GM12878 (cell line): ENCODE measurements around the gene SLC39A11. TPM values are rescaled to one million over a fixed set of nuclear protein-coding genes. Genes with fewer than 3 reads are reported as not detected.

Source experiments
- BCL11A ChIP-seq: IDR thresholded peaks from 2 replicates; pipeline ENCODE4 v1.6.1; 2011; ENCODE audit warnings: low read depth, low read length
- FOXM1 ChIP-seq: IDR thresholded peaks from 2 replicates; pipeline ENCODE4 v1.6.1; 2012; ENCODE audit warnings: low read depth, mild to moderate bottlenecking, inconsistent platforms, low read length, moderate library complexity
- IKZF2 ChIP-seq, 2 experiments: fragments of 450-650 bp; IDR thresholded peaks; 2 replicates each; pipeline ENCODE4 v1.6.1; 2017; ENCODE audit warnings: mild to moderate bottlenecking in 2 of 2, moderate library complexity in 2 of 2
- MYC ChIP-seq: IDR thresholded peaks from 2 replicates; pipeline ENCODE4 v1.6.1; 2011; ENCODE audit warnings: mild to moderate bottlenecking, low read length, moderate library complexity, inconsistent platforms; ENCODE audit not compliant: insufficient read depth, insufficient replicate concordance, insufficient read length, severe bottlenecking
- NBN ChIP-seq: fragments of 450-650 bp; IDR thresholded peaks from 2 replicates; pipeline ENCODE4 v1.6.1; 2016
- NR2F1 ChIP-seq: fragments of 450-650 bp; conservative IDR thresholded peaks from 2 replicates; pipeline ENCODE4 v1.6.1; 2017; ENCODE audit warnings: mild to moderate bottlenecking
- SMAD5 ChIP-seq: IDR thresholded peaks from 2 replicates; pipeline ENCODE4 v1.6.1; 2016; ENCODE audit warnings: antibody characterized with exemption, low read depth
- SP1 ChIP-seq: IDR thresholded peaks from one replicate; pipeline ENCODE4 v1.6.1; 2011; ENCODE audit warnings: low read depth, low read length
- SREBF2 ChIP-seq: IDR thresholded peaks from 2 replicates; pipeline ENCODE4 v1.6.1; 2012; ENCODE audit warnings: mild to moderate bottlenecking, low read length
- STAT1 ChIP-seq: fragments of 450-650 bp; conservative IDR thresholded peaks from 2 replicates; pipeline ENCODE4 v1.6.1; 2014; ENCODE audit warnings: antibody characterized with exemption, mild to moderate bottlenecking
- ZBED1 ChIP-seq: IDR thresholded peaks from 2 replicates; pipeline ENCODE4 v1.6.1; 2016; ENCODE audit warnings: borderline replicate concordance
- ZNF207 ChIP-seq: fragments of 450-650 bp; IDR thresholded peaks from 2 replicates; pipeline ENCODE4 v1.6.1; 2014; ENCODE audit warnings: antibody characterized with exemption, mild to moderate bottlenecking, borderline replicate concordance
- polyA plus RNA-seq, 11 experiments: library from polyadenylated mRNA; depleted of rRNA in 4 of 11; unstranded in 6 of 11; stranded (reverse) in 5 of 11; fragments of >200 nt; fragmentation: Nextera tagmentation in 4 of 11; fragmentation: Illumina TruSeq in 1 of 11; extraction: Ambion mirVana in 4 of 11; extraction: Trizol in 1 of 11; gene quantifications; 1 replicate in 1 of 11; 2 replicates in 10 of 11; pipeline versions ENCODE4 v1.2.1 to v1.2.3, GENCODE V29; 2011 to 2016; ENCODE audit warnings: inconsistent platforms in 2 of 11, missing spikeins in 2 of 11, low read depth in 1 of 11
- total RNA-seq, 4 experiments: library from RNA; depleted of rRNA in 3 of 4; stranded (reverse); fragments of >200 nt in 3 of 4; fragmentation: Illumina TruSeq in 1 of 4; extraction: Trizol in 1 of 4; gene quantifications; 2 replicates each; pipeline versions ENCODE4 v1.2.1 to v1.2.3, GENCODE V29; 2013 to 2021
- TF ChIP-seq, protein P1 (sequence below): fragments of 150-350 bp; IDR thresholded peaks from 2 replicates; pipeline ENCODE4 v1.6.1; 2014; ENCODE audit warnings: mild to moderate bottlenecking, low read depth, low read length
- TF ChIP-seq, protein P2 (sequence below): IDR thresholded peaks from 2 replicates; pipeline ENCODE4 v1.6.1; 2011; ENCODE audit warnings: borderline replicate concordance, low read depth, mild to moderate bottlenecking, moderate library complexity, mixed read lengths, low read length; ENCODE audit not compliant: insufficient read depth; ENCODE audit errors: extremely low read length
- TF ChIP-seq, protein P3 (sequence below): IDR thresholded peaks from 2 replicates; pipeline ENCODE4 v1.6.1; 2012; ENCODE audit warnings: mild to moderate bottlenecking, low read depth, low read length
- TF ChIP-seq, protein P4 (sequence below): fragments of 450-650 bp; IDR thresholded peaks from 2 replicates; pipeline ENCODE4 v1.6.1; 2016; ENCODE audit warnings: mild to moderate bottlenecking
- TF ChIP-seq, protein P5 (sequence below): fragments of 450-650 bp; IDR thresholded peaks from 2 replicates; pipeline ENCODE4 v1.6.1; 2017; ENCODE audit warnings: mild to moderate bottlenecking
- TF ChIP-seq, protein P6 (sequence below): IDR thresholded peaks from 2 replicates; pipeline ENCODE4 v1.6.1; 2011; ENCODE audit warnings: low read depth, mild to moderate bottlenecking, low read length, moderate library complexity, borderline replicate concordance; ENCODE audit errors: extremely low read depth

The SLC39A11 gene
- total and polyA plus RNA-seq, 10 of the 15 experiments (the other 5 are each of a cell fraction or from before 2014, with no cell fraction given): 8.6 to 23.8 (median 14.0) TPM

DNA sequence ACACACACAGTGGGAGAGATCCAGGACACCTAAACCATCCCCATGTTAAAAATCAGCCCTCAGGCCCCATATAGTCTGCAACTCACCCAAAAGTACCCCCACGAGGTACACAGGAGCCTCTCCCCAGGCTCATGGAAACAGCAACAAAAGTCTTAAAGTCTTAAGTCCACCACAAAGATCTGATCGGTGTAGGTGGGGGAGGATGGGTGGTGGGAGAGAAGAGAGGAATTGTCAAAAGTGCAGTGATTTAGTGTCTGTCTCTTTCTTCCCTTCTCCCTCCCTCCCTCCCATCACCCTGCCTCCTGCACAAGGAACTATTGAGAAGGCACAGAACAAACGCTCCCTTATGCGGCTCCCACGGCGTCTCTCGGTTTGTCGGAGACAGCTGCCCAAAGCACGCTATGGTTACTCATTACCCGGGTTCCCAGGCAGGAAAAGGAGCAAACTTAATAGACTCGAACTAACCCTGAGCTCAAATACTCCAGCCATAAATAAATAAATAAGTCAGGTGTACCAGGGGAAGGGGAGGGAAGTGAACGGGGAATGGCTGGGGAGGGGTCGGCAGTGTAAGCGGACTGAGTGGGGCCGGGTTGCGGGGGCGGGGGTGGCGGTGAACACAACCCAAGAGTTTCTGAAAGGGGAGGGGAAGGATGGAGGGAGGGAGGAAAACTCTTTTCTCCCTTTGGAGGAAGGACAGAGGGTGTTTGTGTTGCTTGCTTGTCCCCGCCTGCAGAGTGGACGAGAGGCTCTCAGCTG lies 477.4 kb downstream of the SLC39A11 start (continued):
- TF ChIP-seq, protein P1, sequence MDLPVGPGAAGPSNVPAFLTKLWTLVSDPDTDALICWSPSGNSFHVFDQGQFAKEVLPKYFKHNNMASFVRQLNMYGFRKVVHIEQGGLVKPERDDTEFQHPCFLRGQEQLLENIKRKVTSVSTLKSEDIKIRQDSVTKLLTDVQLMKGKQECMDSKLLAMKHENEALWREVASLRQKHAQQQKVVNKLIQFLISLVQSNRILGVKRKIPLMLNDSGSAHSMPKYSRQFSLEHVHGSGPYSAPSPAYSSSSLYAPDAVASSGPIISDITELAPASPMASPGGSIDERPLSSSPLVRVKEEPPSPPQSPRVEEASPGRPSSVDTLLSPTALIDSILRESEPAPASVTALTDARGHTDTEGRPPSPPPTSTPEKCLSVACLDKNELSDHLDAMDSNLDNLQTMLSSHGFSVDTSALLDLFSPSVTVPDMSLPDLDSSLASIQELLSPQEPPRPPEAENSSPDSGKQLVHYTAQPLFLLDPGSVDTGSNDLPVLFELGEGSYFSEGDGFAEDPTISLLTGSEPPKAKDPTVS: no peak
- TF ChIP-seq STAT1 (no peak), SMAD5 (no peak), ZNF207 (no peak), SREBF2 (no peak), ZBED1 (no peak), IKZF2 (IDR thresholded peaks at IDR 0.05) (peak; percentile 75 to 79), BCL11A (peak; percentile 53), NBN (no peak), MYC (no peak), NR2F1 (no peak), SP1 (no peak), FOXM1 (no peak)
- TF ChIP-seq, protein P2, sequence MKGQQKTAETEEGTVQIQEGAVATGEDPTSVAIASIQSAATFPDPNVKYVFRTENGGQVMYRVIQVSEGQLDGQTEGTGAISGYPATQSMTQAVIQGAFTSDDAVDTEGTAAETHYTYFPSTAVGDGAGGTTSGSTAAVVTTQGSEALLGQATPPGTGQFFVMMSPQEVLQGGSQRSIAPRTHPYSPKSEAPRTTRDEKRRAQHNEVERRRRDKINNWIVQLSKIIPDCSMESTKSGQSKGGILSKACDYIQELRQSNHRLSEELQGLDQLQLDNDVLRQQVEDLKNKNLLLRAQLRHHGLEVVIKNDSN: no peak
- TF ChIP-seq, protein P3, sequence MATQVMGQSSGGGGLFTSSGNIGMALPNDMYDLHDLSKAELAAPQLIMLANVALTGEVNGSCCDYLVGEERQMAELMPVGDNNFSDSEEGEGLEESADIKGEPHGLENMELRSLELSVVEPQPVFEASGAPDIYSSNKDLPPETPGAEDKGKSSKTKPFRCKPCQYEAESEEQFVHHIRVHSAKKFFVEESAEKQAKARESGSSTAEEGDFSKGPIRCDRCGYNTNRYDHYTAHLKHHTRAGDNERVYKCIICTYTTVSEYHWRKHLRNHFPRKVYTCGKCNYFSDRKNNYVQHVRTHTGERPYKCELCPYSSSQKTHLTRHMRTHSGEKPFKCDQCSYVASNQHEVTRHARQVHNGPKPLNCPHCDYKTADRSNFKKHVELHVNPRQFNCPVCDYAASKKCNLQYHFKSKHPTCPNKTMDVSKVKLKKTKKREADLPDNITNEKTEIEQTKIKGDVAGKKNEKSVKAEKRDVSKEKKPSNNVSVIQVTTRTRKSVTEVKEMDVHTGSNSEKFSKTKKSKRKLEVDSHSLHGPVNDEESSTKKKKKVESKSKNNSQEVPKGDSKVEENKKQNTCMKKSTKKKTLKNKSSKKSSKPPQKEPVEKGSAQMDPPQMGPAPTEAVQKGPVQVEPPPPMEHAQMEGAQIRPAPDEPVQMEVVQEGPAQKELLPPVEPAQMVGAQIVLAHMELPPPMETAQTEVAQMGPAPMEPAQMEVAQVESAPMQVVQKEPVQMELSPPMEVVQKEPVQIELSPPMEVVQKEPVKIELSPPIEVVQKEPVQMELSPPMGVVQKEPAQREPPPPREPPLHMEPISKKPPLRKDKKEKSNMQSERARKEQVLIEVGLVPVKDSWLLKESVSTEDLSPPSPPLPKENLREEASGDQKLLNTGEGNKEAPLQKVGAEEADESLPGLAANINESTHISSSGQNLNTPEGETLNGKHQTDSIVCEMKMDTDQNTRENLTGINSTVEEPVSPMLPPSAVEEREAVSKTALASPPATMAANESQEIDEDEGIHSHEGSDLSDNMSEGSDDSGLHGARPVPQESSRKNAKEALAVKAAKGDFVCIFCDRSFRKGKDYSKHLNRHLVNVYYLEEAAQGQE: no peak
- TF ChIP-seq, protein P4, sequence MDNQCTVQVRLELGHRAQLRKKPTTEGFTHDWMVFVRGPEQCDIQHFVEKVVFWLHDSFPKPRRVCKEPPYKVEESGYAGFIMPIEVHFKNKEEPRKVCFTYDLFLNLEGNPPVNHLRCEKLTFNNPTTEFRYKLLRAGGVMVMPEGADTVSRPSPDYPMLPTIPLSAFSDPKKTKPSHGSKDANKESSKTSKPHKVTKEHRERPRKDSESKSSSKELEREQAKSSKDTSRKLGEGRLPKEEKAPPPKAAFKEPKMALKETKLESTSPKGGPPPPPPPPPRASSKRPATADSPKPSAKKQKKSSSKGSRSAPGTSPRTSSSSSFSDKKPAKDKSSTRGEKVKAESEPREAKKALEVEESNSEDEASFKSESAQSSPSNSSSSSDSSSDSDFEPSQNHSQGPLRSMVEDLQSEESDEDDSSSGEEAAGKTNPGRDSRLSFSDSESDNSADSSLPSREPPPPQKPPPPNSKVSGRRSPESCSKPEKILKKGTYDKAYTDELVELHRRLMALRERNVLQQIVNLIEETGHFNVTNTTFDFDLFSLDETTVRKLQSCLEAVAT: no peak
- TF ChIP-seq, protein P5, sequence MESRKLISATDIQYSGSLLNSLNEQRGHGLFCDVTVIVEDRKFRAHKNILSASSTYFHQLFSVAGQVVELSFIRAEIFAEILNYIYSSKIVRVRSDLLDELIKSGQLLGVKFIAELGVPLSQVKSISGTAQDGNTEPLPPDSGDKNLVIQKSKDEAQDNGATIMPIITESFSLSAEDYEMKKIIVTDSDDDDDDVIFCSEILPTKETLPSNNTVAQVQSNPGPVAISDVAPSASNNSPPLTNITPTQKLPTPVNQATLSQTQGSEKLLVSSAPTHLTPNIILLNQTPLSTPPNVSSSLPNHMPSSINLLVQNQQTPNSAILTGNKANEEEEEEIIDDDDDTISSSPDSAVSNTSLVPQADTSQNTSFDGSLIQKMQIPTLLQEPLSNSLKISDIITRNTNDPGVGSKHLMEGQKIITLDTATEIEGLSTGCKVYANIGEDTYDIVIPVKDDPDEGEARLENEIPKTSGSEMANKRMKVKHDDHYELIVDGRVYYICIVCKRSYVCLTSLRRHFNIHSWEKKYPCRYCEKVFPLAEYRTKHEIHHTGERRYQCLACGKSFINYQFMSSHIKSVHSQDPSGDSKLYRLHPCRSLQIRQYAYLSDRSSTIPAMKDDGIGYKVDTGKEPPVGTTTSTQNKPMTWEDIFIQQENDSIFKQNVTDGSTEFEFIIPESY: no peak
- TF ChIP-seq, protein P6, sequence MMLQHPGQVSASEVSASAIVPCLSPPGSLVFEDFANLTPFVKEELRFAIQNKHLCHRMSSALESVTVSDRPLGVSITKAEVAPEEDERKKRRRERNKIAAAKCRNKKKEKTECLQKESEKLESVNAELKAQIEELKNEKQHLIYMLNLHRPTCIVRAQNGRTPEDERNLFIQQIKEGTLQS: no peak
